GM19468 (cell line): ENCODE data around the gene NAV1.

Experiments used
- ATAC-seq: cut with Tn5 transposase; IDR thresholded peaks from one replicate; pipeline ENCODE4 v1.9.1; 2021; ENCODE audit warnings: mild to moderate bottlenecking, moderate library complexity, moderate number of reproducible peaks; ENCODE audit not compliant: unreplicated experiment; ENCODE audit errors: extremely low read depth

NAV1 gene

GRCh38 chr1:201561601-201562000 lies 22.7 kb downstream of the NAV1 start:
- ATAC-seq, result no peak

- ATAC-seq, result no peak
Measured at GRCh38 chr1:201562257-201562656, 23.3 kb downstream of the NAV1 start.

- ATAC-seq, result no peak
Measured at GRCh38 chr1:201562659-201563405, 23.9 kb downstream of the NAV1 start.

DNA sequence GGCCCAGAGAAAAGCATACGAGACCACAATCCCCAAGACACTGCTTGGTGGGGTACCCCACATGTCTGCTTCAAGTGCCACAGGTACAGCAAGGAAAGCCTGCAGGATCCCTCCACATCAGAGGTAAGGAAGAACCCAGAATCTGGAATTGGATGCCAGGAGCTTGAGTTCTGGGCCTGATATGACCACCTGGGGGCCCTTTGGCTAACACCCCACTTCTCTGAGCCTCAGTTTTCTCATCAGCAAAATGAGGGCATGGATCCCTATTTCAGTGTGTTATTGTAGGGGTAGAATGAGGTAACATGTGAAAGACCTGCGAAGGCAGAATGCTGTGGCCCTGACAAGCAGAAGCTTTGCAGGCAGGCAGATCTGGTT lies 24.5 kb downstream of the NAV1 start:
- no peak for ATAC-seq

- ATAC-seq, result no peak
Measured at GRCh38 chr1:201563941-201564340, 25.0 kb downstream of the NAV1 start.

DNA sequence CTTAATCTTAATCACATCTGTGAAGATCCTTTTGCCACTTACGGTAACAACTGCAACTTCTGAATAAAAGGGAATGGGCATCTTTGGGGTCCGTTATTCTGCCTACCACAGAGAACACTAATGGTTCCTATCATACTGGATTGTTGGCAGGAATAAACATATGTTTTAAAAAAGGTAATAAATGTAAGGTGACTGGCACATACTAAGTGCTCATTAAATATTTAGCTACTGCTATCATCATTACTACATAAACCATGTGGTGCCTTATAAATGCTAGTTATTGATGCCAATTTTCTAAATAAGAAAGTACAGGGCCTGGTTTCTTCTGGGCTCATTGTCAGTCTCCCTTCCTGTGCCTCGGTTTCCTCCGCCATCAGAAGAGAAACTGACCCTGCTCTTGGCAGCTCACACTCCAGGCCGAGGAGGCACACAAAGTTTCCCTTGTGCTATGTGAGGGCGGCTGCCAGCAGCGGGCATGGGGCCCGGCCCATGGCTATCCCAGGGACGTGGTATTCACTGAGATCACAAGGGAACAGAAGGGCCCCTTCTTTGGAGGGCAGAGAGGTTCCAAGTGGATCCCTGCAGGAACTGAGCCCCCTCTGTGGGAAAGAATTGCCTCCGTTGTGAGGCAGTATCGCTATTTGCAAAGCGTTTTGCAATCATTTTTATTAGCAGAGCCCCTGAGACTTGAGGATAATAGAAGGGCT lies 26.2 kb downstream of the NAV1 start:
- ATAC-seq, result no peak

DNA sequence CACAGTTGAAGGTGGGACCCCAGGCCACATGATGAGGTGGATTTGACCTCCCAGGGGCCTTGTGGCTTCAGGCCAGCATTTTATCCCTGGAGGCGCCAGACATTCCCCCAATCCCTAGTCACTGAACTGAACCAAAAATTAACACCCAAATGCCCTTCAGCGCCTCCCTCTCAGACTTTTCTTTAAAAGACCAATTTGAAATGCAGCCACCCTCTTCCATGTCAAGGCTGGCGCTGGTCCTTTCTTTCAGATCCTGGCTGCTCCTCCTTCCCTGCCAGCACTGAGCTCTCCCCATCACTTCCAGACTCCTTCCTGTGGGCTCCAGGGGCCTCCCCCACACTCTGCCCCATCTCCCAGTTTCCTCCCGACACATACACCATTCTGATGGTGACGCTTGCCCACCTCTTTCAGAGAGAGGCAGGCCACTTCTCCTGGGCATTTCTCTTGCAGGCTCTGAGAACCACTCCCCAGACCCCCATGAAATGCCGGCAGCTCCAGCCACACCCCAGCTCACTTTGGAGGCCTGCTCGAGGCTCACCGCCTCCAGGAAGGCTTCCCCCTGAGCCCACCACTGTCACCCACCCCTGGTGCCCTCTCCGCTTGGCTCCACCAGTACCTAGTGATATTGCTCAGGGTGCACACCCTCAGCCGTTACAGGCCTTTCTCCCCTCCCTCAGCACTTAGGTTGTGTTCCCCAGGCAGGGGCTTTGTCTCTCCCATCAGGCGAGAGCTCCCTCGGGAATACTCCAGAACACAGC lies 27.0 kb downstream of the NAV1 start:
- ATAC-seq, result no peak

- no peak for ATAC-seq
Measured at GRCh38 chr1:201566529-201566823, 27.5 kb downstream of the NAV1 start.

DNA sequence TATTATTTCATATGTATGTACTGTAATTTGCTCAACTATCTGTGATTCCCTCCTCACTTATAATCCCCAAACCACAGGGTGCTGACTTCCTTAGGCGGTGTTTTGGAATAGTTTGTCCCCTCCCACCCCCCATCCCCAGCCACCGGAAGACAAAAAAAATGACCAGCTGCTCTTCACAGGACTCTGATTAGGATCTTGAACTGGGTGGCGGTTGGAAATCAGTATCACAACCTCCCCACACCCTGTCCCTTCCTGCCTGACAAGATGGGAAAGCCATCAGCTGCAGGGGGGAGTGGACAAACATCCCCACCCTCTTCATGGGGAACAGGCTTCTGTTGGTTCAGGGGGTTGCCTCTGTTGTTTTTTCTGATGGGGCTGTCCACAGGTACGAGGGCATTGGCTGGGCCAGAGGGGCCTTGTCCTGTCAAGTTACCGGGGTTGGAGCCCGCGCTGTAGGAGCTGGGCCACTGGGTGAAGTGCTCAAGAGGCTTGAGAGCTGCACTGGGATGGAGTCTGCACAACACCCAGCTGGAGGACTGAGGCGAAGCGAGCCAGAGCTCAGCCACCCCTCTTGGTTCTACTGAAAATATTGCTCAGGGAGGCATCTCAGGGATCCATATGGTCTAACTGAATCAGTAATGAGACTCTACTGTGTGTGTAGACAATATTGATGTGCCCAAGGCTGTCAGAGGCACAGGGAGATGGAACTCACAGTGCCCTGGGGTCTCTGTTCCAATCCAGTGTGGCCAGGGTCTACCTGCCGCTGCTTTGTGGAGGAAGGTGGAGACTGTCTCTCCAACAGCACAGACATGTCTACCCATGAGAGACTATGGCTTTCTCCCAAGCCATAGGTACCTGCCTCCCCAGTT lies 28.2 kb downstream of the NAV1 start:
- no peak for ATAC-seq

DNA sequence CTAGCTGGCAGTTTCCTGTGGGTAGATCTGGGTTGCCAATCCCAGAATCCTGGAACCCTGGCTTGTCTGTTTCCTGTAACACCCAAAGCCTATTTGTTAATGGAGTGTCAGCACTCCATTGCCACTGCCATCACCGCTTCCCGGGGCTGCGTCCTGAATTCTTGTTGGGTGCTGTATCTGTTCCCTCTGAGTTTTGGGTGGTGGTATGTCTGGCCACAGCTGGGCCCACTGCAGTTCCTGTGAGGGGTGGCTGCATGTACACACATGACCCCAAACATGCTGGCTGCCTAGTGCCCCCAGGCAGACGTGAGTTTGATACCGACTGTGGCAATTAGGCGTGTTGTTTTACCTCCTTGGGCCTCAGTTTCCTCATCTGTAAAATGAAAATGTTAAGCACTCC lies 29.3 kb downstream of the NAV1 start:
- ATAC-seq, result no peak

DNA sequence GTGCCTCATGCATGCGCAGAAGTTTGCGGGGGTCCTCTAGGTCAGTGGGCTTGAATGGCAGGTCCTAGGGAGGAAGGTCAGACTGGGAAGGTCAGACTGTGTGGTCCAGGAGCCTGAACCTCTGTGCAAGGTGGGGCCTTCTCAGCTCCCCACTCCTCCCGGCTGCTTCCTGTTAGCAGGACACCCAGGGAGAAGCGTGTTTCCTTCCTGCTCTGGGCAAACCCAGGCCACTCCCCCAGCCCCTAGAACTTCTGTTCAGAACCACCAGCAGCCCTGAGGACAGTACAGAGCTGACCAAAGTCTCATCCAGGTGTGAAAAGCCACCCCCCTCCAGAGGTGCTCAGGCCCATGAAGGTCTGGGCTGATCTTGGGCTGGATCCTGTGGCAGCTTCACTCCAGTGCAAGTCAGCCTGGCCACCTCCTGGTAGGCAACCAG lies 29.9 kb downstream of the NAV1 start:
- no peak for ATAC-seq

DNA sequence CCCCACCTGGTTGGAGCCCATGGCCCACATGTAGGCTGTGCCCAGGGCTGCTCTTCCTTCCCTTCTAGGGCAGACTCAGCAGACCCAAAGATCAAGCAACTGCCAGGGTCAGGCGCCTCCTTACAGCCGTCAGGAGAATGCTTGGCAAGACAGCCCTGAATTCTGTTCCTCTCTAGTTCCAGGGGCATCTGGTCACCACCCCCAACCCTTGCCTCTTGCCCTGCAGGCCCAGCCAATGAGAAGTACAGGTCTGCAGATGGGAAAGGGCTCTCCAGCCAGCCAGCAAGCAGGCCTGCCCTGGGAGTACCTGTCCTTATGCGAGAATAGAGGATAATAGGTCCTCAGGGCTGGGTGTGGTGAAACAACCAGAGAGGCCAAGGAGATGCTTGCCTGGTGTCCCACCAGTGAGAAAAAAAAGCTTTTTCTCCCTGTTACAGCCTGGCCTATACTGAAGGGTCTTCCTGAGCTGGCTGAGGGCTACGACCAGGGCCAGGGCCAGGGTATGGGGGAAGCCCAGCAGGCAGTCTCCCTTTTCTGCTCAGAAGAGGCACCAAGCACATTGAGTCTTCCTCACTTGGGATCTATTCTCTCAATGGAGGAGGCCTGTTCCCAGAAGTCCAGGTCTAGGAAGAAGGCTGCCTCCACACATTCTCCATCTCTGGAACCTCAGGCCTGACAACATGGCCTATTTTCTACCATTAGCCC lies 31.4 kb downstream of the NAV1 start:
- ATAC-seq, result no peak

GRCh38 chr1:201570886-201571624 lies 32.1 kb downstream of the NAV1 start:
- no peak for ATAC-seq

DNA sequence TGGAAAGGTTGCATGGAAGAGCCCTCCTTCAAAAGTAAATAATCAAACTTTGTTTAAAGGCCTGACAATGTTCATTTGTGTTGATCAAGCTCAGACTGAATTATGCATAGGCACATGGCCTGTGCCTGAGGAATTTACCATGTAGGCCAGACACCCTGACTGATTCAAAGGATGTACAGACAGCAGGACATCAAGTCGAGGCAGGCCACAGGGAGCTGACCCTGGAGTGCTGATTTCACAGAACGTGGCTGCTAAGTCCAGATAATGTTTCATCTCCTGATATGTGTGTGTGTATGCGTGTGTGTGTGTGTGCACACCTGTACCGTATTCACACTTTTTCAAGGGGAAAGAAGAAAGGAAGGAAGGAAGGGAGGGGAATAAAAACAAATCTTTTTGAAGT lies 34.1 kb downstream of the NAV1 start:
- no peak for ATAC-seq

- ATAC-seq, result no peak
Measured at GRCh38 chr1:201573923-201574322, 35.0 kb downstream of the NAV1 start.

DNA sequence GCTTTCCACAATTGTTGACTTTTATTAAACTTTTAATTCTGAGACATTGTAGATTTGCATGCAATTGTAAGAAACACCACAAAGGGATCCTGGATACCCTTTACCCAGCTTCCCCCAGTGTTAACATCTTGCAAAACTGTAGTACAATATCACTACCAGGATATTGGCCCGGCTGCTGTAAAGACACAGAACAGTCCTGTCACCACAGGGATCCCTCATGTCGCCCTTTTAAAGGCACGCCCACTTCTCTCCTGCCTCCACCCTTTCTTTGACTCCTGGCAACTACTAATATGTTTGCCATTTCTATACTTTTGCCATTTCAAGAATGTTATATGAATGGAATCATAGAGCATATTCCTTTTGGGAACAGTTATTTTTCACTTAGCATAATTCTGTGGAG lies 37.0 kb downstream of the NAV1 start:
- ATAC-seq, result no peak

DNA sequence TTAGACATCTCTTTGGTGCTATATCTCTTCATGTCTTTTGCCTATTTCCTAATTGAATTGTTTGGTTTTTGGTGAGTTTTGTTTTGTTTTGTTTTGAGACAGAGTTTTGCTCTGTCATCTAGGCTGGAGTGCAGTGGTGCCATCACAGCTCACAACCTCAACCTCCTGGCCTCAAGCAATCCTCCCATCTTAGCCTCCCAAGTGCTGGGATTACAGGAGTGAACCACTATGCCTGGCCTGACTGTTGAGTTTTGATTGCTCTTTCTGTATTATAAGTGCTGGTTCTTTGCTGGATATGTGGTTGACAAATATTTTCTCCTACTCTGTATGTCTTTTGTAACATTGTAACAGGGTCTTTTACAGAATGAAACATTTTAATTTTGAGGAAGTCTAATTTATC lies 38.0 kb downstream of the NAV1 start:
- no peak for ATAC-seq

GRCh38 chr1:201578008-201578888 lies 39.3 kb downstream of the NAV1 start:
- no peak for ATAC-seq
